Measurements from ENCODE around the gene WHRN.

GRCh38 chr9:114387680-114388356 lies 117.5 kb downstream of the WHRN start, which contains the start of gene AKNA:
- TF ChIP-seq ELF4 (IDR thresholded peaks at IDR 0.05): no peak
- TF ChIP-seq CTBP1 (IDR thresholded peaks at IDR 0.05; ENCODE audit: borderline replicate concordance): no peak
- TF ChIP-seq FOXA1 (IDR thresholded peaks at IDR 0.05): no peak
- TF ChIP-seq FOXM1 (IDR thresholded peaks at IDR 0.05; ENCODE audit: borderline replicate concordance): no peak
- no peak for TF ChIP-seq BHLHE40 (IDR thresholded peaks at IDR 0.05; ENCODE audit: borderline replicate concordance)
- TF ChIP-seq LEF1 (IDR thresholded peaks at IDR 0.05; ENCODE audit: borderline replicate concordance): no peak
- TF ChIP-seq SP1 (IDR thresholded peaks at IDR 0.05): no peak
- TF ChIP-seq TARDBP (IDR thresholded peaks at IDR 0.05): no peak
- TF ChIP-seq SUZ12 (IDR thresholded peaks at IDR 0.05): no peak
- TF ChIP-seq HDGF (IDR thresholded peaks at IDR 0.05; ENCODE audit: borderline replicate concordance): no peak

Measured in HEK293T (cell line).